Measurements from ENCODE around the gene OR4F6.

GRCh38 chr15:101773496-101774100 is 29.7 kb upstream of the OR4F6 start:
- TF ChIP-seq, protein P1, sequence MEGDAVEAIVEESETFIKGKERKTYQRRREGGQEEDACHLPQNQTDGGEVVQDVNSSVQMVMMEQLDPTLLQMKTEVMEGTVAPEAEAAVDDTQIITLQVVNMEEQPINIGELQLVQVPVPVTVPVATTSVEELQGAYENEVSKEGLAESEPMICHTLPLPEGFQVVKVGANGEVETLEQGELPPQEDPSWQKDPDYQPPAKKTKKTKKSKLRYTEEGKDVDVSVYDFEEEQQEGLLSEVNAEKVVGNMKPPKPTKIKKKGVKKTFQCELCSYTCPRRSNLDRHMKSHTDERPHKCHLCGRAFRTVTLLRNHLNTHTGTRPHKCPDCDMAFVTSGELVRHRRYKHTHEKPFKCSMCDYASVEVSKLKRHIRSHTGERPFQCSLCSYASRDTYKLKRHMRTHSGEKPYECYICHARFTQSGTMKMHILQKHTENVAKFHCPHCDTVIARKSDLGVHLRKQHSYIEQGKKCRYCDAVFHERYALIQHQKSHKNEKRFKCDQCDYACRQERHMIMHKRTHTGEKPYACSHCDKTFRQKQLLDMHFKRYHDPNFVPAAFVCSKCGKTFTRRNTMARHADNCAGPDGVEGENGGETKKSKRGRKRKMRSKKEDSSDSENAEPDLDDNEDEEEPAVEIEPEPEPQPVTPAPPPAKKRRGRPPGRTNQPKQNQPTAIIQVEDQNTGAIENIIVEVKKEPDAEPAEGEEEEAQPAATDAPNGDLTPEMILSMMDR (IDR thresholded peaks at IDR 0.05), result no peak
- no peak for TF ChIP-seq POLR2A (IDR thresholded peaks at IDR 0.05)
